ENCODE data around the gene RBMS1. TPM values are rescaled to one million over a fixed set of nuclear protein-coding genes. Genes with fewer than 3 reads are reported as not detected.

The RBMS1 gene
- total and polyA plus RNA-seq, 4 donors: 7.9 to 23.5 (median 15.5) TPM

DNA sequence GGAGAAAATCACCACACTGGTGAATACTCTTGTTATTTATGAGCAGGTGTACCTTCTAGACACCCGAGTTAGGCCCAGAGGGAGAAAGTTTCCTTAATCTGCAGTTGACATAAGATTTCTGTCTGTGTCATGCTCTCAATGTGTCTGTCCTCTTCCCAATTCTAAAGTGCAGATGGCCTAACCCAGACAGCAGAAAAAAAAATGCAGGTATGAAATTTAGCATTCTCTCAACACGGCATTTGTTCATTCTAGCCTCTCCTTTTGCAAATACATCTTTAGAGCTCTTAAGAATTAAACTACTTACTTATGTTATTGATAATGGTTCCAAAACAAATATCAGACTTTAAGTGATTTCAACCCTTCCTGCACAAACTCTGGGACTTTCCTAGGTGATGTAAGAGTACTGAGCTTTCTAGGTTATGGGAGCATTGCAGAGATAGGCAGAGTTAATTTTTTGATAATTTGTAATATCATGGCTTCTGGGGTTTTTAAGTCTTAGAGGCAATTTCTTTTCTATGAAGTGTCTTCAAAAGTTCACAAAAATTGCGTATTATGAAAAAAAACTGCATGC, 260.6 kb downstream of the RBMS1 start:
- no peak for DNase-seq (ENCODE audit: low spot score)

DNA sequence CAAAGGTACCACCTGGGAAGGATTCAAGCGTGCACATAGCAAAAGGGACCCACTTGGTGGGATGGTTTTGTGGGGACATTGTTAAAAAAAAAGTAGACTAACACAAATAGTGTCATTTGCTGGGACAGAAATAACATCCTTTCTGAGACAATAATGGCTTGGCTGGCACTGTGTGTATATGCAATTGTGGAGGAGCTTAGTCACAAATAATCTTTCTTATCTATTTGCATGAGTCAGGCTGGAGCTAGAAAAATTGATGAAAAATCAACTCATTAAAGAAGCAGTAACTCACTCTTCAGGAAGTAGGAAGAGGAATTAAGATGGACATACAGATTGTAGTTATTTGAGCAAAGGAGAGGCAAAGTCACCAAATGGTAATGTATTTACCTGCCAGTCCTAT, 264.0 kb downstream of the RBMS1 start:
- Histone ChIP-seq H3K27me3 (ENCODE audit: control insufficient read depth in 4 of 4, insufficient read depth in 4 of 4, low read length in 3 of 4) (no peaks in the 10 kb centered on the region), H3K27ac (ENCODE audit: low read depth in 1 of 2, low read length in 2 of 2) (no peak overlapping the region), H3K36me3 (ENCODE audit: control insufficient read depth in 4 of 4, insufficient read depth in 3 of 4, low read depth in 1 of 4, low read length in 3 of 4) (no peaks in the 10 kb centered on the region), H3K4me1 (ENCODE audit: control insufficient read depth in 4 of 4, insufficient read depth in 4 of 4, low read length in 3 of 4) (no peaks in the 10 kb centered on the region), H3K4me3 (ENCODE audit: low read depth in 1 of 3, low read length in 3 of 3) (no peak overlapping the region), H3K9me3 (ENCODE audit: control insufficient read depth in 4 of 4, low read length in 3 of 4) (no peaks in the 10 kb centered on the region), H3K9ac (ENCODE audit: low read depth in 1 of 2, low read length in 2 of 2) (no peak overlapping the region)
- DNase-seq (ENCODE audit: low spot score): no peak
- 94% methylated on average over 1 of the region's 1 CpG for WGBS
- TF ChIP-seq, protein P1, sequence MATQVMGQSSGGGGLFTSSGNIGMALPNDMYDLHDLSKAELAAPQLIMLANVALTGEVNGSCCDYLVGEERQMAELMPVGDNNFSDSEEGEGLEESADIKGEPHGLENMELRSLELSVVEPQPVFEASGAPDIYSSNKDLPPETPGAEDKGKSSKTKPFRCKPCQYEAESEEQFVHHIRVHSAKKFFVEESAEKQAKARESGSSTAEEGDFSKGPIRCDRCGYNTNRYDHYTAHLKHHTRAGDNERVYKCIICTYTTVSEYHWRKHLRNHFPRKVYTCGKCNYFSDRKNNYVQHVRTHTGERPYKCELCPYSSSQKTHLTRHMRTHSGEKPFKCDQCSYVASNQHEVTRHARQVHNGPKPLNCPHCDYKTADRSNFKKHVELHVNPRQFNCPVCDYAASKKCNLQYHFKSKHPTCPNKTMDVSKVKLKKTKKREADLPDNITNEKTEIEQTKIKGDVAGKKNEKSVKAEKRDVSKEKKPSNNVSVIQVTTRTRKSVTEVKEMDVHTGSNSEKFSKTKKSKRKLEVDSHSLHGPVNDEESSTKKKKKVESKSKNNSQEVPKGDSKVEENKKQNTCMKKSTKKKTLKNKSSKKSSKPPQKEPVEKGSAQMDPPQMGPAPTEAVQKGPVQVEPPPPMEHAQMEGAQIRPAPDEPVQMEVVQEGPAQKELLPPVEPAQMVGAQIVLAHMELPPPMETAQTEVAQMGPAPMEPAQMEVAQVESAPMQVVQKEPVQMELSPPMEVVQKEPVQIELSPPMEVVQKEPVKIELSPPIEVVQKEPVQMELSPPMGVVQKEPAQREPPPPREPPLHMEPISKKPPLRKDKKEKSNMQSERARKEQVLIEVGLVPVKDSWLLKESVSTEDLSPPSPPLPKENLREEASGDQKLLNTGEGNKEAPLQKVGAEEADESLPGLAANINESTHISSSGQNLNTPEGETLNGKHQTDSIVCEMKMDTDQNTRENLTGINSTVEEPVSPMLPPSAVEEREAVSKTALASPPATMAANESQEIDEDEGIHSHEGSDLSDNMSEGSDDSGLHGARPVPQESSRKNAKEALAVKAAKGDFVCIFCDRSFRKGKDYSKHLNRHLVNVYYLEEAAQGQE (IDR thresholded peaks at IDR 0.05): no peak
- TF ChIP-seq HNF4A (conservative IDR thresholded peaks at IDR 0.05) (no peak), FOXA2 (IDR thresholded peaks at IDR 0.05) (no peak), JUND (IDR thresholded peaks at IDR 0.05) (no peak), RXRA (IDR thresholded peaks at IDR 0.05) (no peak), RAD21 (IDR thresholded peaks at IDR 0.05) (no peak), NR2F2 (IDR thresholded peaks at IDR 0.05) (no peak), GABPA (IDR thresholded peaks at IDR 0.05 in 1 of 2, conservative IDR thresholded peaks at IDR 0.05 in 1 of 2) (no peak), YY1 (IDR thresholded peaks at IDR 0.05) (no peak), TAF1 (conservative IDR thresholded peaks at IDR 0.05) (no peak)
- TF ChIP-seq, protein P2, sequence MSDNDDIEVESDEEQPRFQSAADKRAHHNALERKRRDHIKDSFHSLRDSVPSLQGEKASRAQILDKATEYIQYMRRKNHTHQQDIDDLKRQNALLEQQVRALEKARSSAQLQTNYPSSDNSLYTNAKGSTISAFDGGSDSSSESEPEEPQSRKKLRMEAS (IDR thresholded peaks at IDR 0.05): no peak
- TF ChIP-seq, protein P3, sequence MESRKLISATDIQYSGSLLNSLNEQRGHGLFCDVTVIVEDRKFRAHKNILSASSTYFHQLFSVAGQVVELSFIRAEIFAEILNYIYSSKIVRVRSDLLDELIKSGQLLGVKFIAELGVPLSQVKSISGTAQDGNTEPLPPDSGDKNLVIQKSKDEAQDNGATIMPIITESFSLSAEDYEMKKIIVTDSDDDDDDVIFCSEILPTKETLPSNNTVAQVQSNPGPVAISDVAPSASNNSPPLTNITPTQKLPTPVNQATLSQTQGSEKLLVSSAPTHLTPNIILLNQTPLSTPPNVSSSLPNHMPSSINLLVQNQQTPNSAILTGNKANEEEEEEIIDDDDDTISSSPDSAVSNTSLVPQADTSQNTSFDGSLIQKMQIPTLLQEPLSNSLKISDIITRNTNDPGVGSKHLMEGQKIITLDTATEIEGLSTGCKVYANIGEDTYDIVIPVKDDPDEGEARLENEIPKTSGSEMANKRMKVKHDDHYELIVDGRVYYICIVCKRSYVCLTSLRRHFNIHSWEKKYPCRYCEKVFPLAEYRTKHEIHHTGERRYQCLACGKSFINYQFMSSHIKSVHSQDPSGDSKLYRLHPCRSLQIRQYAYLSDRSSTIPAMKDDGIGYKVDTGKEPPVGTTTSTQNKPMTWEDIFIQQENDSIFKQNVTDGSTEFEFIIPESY (IDR thresholded peaks at IDR 0.05): no peak
- TF ChIP-seq, protein P4, sequence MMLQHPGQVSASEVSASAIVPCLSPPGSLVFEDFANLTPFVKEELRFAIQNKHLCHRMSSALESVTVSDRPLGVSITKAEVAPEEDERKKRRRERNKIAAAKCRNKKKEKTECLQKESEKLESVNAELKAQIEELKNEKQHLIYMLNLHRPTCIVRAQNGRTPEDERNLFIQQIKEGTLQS (IDR thresholded peaks at IDR 0.05): no peak

More for the DNA sequence above, 260.6 kb downstream of the RBMS1 start:
- 86% methylated on average over 3 of the region's 3 CpGs for WGBS
- Histone ChIP-seq H3K4me3 (ENCODE audit: low read depth in 1 of 3, low read length in 3 of 3) (no peak overlapping the region), H3K4me1 (ENCODE audit: control insufficient read depth in 4 of 4, insufficient read depth in 4 of 4, low read length in 3 of 4) (no peaks in the 10 kb centered on the region), H3K9ac (ENCODE audit: low read depth in 1 of 2, low read length in 2 of 2) (no peak overlapping the region), H3K36me3 (ENCODE audit: control insufficient read depth in 4 of 4, insufficient read depth in 3 of 4, low read depth in 1 of 4, low read length in 3 of 4) (no peaks in the 10 kb centered on the region), H3K27me3 (ENCODE audit: control insufficient read depth in 4 of 4, insufficient read depth in 4 of 4, low read length in 3 of 4) (no peaks in the 10 kb centered on the region), H3K27ac (ENCODE audit: low read depth in 1 of 2, low read length in 2 of 2) (no peak overlapping the region), H3K9me3 (ENCODE audit: control insufficient read depth in 4 of 4, low read length in 3 of 4) (no peaks in the 10 kb centered on the region)
- TF ChIP-seq, protein P3 (IDR thresholded peaks at IDR 0.05): no peak
- TF ChIP-seq YY1 (IDR thresholded peaks at IDR 0.05) (no peak), EGR1 (IDR thresholded peaks at IDR 0.05; ENCODE audit: low read depth in 2 of 2) (no peak), FOXA1 (IDR thresholded peaks at IDR 0.05) (no peak), HNF4A (conservative IDR thresholded peaks at IDR 0.05) (no peak), SP1 (IDR thresholded peaks at IDR 0.05) (no peak), HNF4G (IDR thresholded peaks at IDR 0.05) (no peak), GABPA (IDR thresholded peaks at IDR 0.05 in 1 of 2, conservative IDR thresholded peaks at IDR 0.05 in 1 of 2) (no peak), TAF1 (conservative IDR thresholded peaks at IDR 0.05) (no peak), RXRA (IDR thresholded peaks at IDR 0.05) (no peak)
- TF ChIP-seq, protein P4 (IDR thresholded peaks at IDR 0.05): no peak
- TF ChIP-seq, protein P1 (IDR thresholded peaks at IDR 0.05): no peak
